Neuron (in vitro differentiated cells): ENCODE data around the gene SRP54.
A peak's percentile ranks its signal among the peaks of the same experiment; 100 is the strongest.
"Not testable (repeated sequence)": the region's sequence is repeated elsewhere in the genome, so short reads cannot be mapped to it uniquely, and the experiment has no call there.

Experiments used
- H2AFZ ChIP-seq: one replicate; pipeline ENCODE4 v1.6.1; 2013; ENCODE audit warnings: low read depth, mild to moderate bottlenecking, inconsistent platforms, low read length, moderate library complexity
- H3K27me3 ChIP-seq: one replicate; pipeline ENCODE4 v1.6.1; 2013; ENCODE audit warnings: low read length; ENCODE audit not compliant: insufficient read depth
- H3K36me3 ChIP-seq: one replicate; pipeline ENCODE4 v1.6.1; 2013; ENCODE audit warnings: low read length; ENCODE audit not compliant: insufficient read depth
- H3K4me1 ChIP-seq: one replicate; pipeline ENCODE4 v1.6.1; 2013; ENCODE audit warnings: low read length; ENCODE audit not compliant: insufficient read depth
- H3K4me3 ChIP-seq: 2 replicates; pipeline ENCODE4 v1.5.1; 2013; ENCODE audit warnings: mild to moderate bottlenecking, low read length, moderate library complexity
- H3K9me3 ChIP-seq: one replicate; pipeline ENCODE4 v1.6.1; 2013; ENCODE audit warnings: low read length

Gene SRP54

DNA sequence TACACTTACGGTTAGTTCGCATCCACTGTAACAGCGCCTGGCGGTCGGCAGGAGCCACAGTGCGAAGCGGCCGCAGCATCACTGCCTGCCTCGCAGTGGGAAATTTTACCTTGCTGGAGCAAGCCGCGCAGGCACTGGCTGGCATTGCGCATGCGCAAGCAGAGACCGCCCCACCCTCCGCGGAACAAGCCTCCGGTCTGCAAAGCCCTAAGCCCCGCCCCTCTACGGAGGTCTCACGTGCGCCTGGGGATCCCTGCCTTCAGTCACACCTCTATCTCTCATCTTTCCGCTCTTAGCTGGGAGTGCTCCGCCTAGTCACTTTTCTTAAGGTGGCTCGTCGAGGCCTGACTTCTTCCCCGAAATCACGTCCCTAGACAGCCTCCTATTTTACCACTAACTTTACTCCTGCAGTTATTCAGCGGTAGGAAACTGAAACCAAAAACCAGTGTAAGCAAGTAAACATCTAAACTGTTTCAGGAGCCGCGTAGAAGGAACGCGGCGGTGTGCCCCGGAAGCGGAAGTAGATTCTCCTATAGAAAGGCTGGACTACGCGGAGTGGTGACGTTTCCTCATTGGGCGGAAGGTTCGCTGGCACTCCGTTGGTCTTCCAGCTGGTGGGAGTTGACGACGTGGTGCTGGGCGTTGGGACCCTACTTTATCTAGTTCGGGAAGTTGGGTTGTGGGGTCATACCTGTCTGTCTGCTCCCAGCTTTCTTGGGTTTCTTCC is at the start of gene SRP54:
Gene SRP54, plus strand, starts transcription at position 572 of the 727 bp plus-strand sequence. CDS start 13,718 bp downstream, outside the sequence.
- Histone ChIP-seq H3K36me3 (peaks cover 3% of the 10 kb centered on the region), H2AFZ (peak within 1 kb of the TSS; percentile 70), H3K4me1 (peaks cover 20% of the 10 kb centered on the region), H3K9me3 (no peaks in the 10 kb centered on the region), H3K27me3 (no peaks in the 10 kb centered on the region), H3K4me3 (peak within 1 kb of the TSS; percentile 77)

DNA sequence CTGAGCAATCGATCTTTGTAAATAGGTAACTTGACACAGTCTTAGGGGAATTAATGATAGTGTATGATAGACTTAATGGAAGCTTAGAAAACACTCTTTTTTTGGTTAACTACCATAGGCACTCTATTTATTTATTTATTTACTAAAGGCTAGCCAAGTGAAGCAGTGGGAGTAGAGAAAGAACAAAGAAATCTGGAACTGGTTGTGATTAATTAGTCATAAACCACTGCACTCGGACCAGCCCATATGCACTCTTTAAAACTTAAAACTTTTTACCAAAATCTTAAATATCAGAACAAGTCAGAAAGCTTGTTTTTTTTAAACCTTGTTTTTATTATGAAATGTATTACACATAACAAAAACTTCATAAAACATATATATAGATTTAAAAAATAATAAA is 49.5 kb upstream of the SRP54 start:
- Histone ChIP-seq H2AFZ (no peak overlapping the region), H3K4me1 (no peaks in the 10 kb centered on the region), H3K9me3 (no peaks in the 10 kb centered on the region), H3K36me3 (no peaks in the 10 kb centered on the region), H3K27me3 (no peaks in the 10 kb centered on the region), H3K4me3 (no peak overlapping the region)

DNA sequence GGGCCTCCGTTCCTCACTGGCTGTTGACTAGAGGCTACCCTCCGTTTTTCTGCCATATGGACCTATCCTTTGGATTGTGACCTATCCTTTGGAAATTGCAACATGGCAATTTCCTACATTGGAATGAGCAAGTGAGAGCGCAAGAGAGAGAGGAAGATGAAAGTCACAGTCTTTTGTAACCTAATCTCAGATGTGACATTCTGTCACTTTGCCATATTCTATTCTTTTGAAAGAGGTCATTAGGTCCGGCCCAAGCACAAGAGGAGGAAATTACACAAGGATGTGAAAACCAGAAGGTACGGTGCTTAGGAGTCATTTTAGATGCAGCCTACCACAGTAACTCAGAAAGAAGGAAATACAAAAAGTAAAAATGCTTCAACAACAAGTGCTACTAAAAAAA is 47.3 kb upstream of the SRP54 start:
- Histone ChIP-seq H3K27me3 (no peaks in the 10 kb centered on the region), H2AFZ (no peak overlapping the region), H3K4me1 (no peaks in the 10 kb centered on the region), H3K9me3 (no peaks in the 10 kb centered on the region), H3K4me3 (no peak overlapping the region), H3K36me3 (no peaks in the 10 kb centered on the region)

DNA sequence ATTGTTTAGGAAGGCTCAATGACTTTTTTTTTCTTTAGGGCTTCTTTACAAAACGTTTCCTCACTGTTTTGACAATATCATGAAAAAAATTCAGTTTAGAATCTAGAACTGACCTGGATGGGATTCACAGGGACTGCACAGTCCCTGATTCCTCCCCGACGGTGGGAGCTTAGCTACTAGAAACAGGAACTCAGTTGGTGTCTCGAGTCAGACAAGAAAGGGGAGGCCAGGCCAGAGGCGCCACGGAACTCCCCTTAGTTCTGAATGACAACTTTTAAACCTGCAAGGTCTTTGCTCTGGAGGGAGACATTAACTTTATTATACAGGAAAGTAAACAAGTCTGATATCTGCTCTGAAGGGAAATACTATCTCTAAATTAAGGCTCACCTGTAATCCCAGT is 45.4 kb upstream of the SRP54 start:
- Histone ChIP-seq H2AFZ (no peak overlapping the region), H3K4me3 (no peak overlapping the region), H3K4me1 (no peaks in the 10 kb centered on the region), H3K36me3 (no peaks in the 10 kb centered on the region), H3K9me3 (no peaks in the 10 kb centered on the region), H3K27me3 (no peaks in the 10 kb centered on the region)

GRCh38 chr14:34937876-34938275 is 44.9 kb upstream of the SRP54 start:
- no peak overlapping the region for H2AFZ ChIP-seq
- H3K27me3 ChIP-seq = no peaks in the 10 kb centered on the region
- no peaks in the 10 kb centered on the region for H3K36me3 ChIP-seq
- no peak overlapping the region for H3K4me3 ChIP-seq
- no peaks in the 10 kb centered on the region for H3K4me1 ChIP-seq
- H3K9me3 ChIP-seq = no peaks in the 10 kb centered on the region

GRCh38 chr14:34943506-34943905 is 39.3 kb upstream of the SRP54 start:
- Histone ChIP-seq H3K4me3 (no peak overlapping the region), H2AFZ (no peak overlapping the region), H3K27me3 (no peaks in the 10 kb centered on the region), H3K9me3 (peaks cover 3% of the 10 kb centered on the region), H3K4me1 (no peaks in the 10 kb centered on the region), H3K36me3 (no peaks in the 10 kb centered on the region)

DNA sequence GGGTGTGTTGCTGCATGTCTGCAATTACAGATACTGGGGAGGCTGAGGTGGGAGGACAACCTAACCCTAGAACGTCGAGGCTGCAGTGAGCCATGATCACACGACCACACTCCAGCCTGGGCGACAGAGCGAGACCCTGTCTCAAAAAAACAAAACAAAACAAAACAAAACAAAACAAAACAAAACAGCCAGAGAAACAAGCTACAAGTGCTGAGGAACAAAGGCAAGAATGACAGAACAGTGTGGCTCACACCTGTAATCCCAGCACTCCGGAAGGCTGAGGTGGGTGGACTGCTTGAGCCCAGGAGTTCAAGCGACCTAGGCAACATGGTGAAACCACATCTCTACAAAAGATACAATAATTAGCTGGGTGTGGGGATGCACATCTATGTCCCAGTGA is 38.0 kb upstream of the SRP54 start:
- Histone ChIP-seq H3K27me3 (no peaks in the 10 kb centered on the region), H3K4me3 (no peak overlapping the region), H3K4me1 (no peaks in the 10 kb centered on the region), H3K9me3 (peaks cover 3% of the 10 kb centered on the region), H2AFZ (no peak overlapping the region), H3K36me3 (no peaks in the 10 kb centered on the region)

DNA sequence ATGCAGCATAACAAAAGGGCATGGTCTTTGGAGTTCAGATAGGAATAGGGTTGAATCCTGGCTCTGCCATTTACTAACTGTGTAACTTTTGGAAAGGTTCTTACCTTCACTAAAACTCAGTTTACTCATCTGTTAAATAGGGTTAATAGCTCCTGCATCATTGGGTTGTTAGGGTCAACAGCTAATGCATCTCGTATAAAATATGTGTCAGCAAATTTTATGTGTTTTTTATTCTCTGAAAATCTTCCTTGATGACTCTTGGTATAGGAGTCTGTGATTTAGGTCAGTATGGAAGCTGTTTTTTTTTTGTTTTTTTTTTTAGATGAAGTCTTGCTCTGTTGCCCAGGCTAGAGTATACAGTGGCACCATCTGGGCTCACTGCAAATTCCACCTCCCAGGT is 36.1 kb upstream of the SRP54 start:
- Histone ChIP-seq H3K4me3 (no peak overlapping the region), H3K36me3 (no peaks in the 10 kb centered on the region), H3K9me3 (peaks cover 3% of the 10 kb centered on the region), H3K27me3 (no peaks in the 10 kb centered on the region), H2AFZ (no peak overlapping the region), H3K4me1 (no peaks in the 10 kb centered on the region)

- H2AFZ ChIP-seq = no peak overlapping the region
- no peaks in the 10 kb centered on the region for H3K36me3 ChIP-seq
- H3K9me3 ChIP-seq = no peaks in the 10 kb centered on the region
- no peaks in the 10 kb centered on the region for H3K4me1 ChIP-seq
- no peaks in the 10 kb centered on the region for H3K27me3 ChIP-seq
- no peak overlapping the region for H3K4me3 ChIP-seq
Observed at GRCh38 chr14:34951286-34951685, 31.5 kb upstream of the SRP54 start.

DNA sequence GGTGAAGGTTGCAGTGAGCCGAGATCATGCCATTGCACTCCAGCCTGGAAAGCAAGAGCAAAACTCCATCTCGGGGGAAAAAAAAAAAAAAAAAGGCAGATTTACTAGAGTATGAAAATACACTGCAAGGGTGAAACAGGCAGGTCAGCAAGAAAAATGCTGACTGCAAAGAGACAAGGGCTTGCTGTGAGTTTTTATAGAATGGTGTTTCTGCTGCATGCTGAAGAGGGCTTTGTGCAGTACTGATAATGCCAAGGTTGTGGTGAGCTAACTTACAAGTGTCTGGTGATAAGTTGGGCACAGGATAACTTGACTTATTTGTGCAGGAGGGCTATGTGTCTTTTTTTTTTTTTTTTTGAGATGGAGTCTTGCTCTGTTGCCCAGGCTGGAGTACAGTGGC is 25.9 kb upstream of the SRP54 start:
- Histone ChIP-seq H3K4me3 (no peak overlapping the region), H3K36me3 (peaks cover 2% of the 10 kb centered on the region), H3K27me3 (no peaks in the 10 kb centered on the region), H3K9me3 (no peaks in the 10 kb centered on the region), H3K4me1 (no peaks in the 10 kb centered on the region), H2AFZ (no peak overlapping the region)

GRCh38 chr14:34957771-34958286 is 25.0 kb upstream of the SRP54 start:
- Histone ChIP-seq H2AFZ (no peak overlapping the region), H3K4me1 (no peaks in the 10 kb centered on the region), H3K36me3 (peaks cover 2% of the 10 kb centered on the region), H3K27me3 (no peaks in the 10 kb centered on the region), H3K4me3 (no peak overlapping the region), H3K9me3 (no peaks in the 10 kb centered on the region)

DNA sequence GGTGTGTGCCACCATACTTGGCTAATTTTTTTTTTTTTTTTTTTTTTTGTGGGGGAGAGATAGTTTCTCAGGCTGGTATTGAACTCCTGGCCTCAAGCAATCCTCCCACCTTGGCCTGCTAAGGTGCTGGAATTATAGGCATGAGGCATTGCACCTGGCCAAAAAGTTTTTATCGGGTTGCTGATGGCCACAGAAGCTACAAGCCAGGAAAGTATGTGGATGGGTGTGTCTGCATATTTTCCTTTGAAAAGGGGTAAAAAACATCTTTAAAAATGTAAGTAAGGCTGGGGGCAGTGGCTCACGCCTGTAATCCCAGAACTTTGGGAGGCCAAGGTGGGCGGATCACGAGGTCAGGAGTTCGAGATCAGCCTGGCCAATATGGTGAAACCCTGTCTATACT is 20.7 kb upstream of the SRP54 start:
- H3K9me3 ChIP-seq, H3K36me3 ChIP-seq, H3K4me1 ChIP-seq, H3K27me3 ChIP-seq, H2AFZ ChIP-seq, H3K4me3 ChIP-seq: not testable (repeated sequence)

- Histone ChIP-seq H2AFZ (no peak overlapping the region), H3K4me3 (no peak overlapping the region), H3K4me1 (no peaks in the 10 kb centered on the region), H3K9me3 (no peaks in the 10 kb centered on the region), H3K36me3 (peaks cover 5% of the 10 kb centered on the region), H3K27me3 (no peaks in the 10 kb centered on the region)
Observed at GRCh38 chr14:34964977-34965764, 17.6 kb upstream of the SRP54 start.
